ENCODE measurements around the gene PCAT6.

DNA sequence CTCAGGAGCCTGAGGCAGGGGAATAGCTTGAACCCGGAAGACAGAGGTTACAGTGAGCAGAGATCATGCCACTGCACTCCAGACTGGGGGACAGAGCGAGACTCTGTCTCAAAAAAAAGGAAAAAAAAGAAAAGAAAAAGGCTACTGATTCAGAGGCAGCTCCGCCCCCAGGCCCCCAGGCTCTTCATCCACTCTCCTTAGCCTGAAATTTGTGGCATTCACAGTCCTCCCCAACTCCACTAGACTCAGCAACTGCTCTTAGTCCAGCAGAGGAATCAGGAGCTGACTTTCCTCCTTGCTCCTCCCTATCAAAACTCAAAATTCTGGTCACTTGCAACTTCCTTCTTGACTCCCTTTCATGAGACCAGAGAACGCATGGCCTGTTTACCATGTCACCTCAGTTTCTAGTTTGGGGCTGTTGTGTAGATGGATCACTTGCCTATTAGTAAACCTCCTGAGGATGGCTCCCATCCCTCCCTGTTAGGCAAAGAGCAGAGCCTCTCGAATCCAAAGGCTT lies 27.1 kb downstream of the PCAT6 start:
- no peak for TF ChIP-seq POLR2A (IDR thresholded peaks at IDR 0.05)
- no peak for TF ChIP-seq CTCF (IDR thresholded peaks at IDR 0.05 in 4 of 5, conservative IDR thresholded peaks at IDR 0.05 in 1 of 5)
